ENCODE results near the gene EML6. TPM values are rescaled to one million over a fixed set of nuclear protein-coding genes. Genes with fewer than 3 reads are reported as not detected.

EML6 gene
- total and polyA plus RNA-seq, 3 donors from 2014 or later: 7.6 to 17.3 (median 12.1) TPM

DNA sequence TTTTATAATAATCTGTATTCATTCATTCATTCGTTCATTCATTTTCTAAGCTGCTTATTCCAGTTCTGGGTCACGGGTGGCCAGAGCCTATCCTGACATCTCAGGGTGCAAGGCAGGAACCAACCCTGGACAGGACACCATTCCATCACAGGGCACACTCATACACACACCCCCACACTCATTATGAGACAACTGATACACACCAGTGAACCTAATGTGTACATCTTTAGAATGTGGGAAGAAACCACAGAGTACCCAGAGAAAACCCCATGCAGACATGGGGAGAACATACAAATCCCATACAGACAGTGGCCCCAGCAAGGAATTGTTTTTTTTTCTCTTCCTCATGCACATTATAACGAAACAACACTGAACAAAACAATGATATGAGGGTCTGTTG is 272.1 kb downstream of the EML6 start:
- no peak for TF ChIP-seq POLR2A (IDR thresholded peaks at IDR 0.05)
- TF ChIP-seq CTCF (IDR thresholded peaks at IDR 0.05): no peak
- Histone ChIP-seq H3K9me3 (no peaks in the 10 kb centered on the region), H3K27ac (no peak overlapping the region), H3K36me3 (ENCODE audit: low read depth, missing control alignments) (no peaks in the 10 kb centered on the region), H3K4me3 (no peak overlapping the region), H3K27me3 (no peaks in the 10 kb centered on the region), H3K4me1 (no peaks in the 10 kb centered on the region)
- no peak for DNase-seq
- 90 to 93% methylated on average over 3 of the region's 3 CpGs for WGBS, 2 donors
- intact Hi-C loops (cut with DNase I; ENCODE audit: low total_unique reads): no loop called here

- Histone ChIP-seq H3K4me1 (no peaks in the 10 kb centered on the region), H3K27ac (no peak overlapping the region), H3K9me3 (no peaks in the 10 kb centered on the region), H3K36me3 (ENCODE audit: low read depth, missing control alignments) (no peaks in the 10 kb centered on the region), H3K27me3 (no peaks in the 10 kb centered on the region), H3K4me3 (no peak overlapping the region)
- intact Hi-C loops (cut with DNase I; ENCODE audit: low total_unique reads): no loop called here
- DNase-seq: no peak
- TF ChIP-seq CTCF (IDR thresholded peaks at IDR 0.05) (no peak), POLR2A (IDR thresholded peaks at IDR 0.05) (no peak)
- WGBS, 2 donors: 89 to 97% methylated on average over 1 of the region's 1 CpG
Measured at GRCh38 chr2:54997826-54998225, 274.4 kb downstream of the EML6 start.

- 22 to 29% methylated on average over 3 of the region's 3 CpGs for WGBS, 2 donors
Measured at GRCh38 chr2:54999182-54999581, 275.7 kb downstream of the EML6 start.

DNA sequence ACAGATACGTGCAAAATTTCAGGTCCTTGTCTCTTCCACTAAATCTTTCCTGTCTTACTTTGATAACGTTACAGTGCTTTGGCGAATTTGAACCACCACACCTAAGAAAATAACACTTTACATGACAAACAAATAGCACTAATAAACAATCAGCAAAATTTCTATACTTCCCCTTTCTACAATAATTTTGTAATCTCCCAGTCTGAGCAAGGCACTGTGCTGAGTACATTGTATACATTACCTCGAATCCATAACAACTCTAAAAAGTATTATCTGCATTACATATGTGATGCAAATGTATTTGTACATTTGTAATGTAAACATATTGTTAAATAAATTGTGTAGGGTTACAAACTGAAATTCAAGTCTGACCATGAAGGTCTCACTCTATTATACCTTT is 276.9 kb downstream of the EML6 start:
- no peak overlapping the region for H3K27ac ChIP-seq
- H3K36me3 ChIP-seq (ENCODE audit: low read depth, missing control alignments): no peaks in the 10 kb centered on the region
- no peak overlapping the region for H3K4me3 ChIP-seq
- TF ChIP-seq CTCF (IDR thresholded peaks at IDR 0.05): no peak
- no peak for TF ChIP-seq POLR2A (IDR thresholded peaks at IDR 0.05)
- no peaks in the 10 kb centered on the region for H3K27me3 ChIP-seq
- 66 to 74% methylated on average over 4 of the region's 4 CpGs for WGBS, 2 donors
- DNase-seq: no peak
- H3K4me1 ChIP-seq: no peaks in the 10 kb centered on the region
- intact Hi-C loops (cut with DNase I; ENCODE audit: low total_unique reads): no loop called here
- H3K9me3 ChIP-seq: no peaks in the 10 kb centered on the region

More at GRCh38 chr2:54999182-54999581, 275.7 kb downstream of the EML6 start:
- Histone ChIP-seq H3K4me3 (no peak overlapping the region), H3K27me3 (no peaks in the 10 kb centered on the region), H3K36me3 (ENCODE audit: low read depth, missing control alignments) (no peaks in the 10 kb centered on the region), H3K27ac (no peak overlapping the region), H3K4me1 (no peaks in the 10 kb centered on the region), H3K9me3 (no peaks in the 10 kb centered on the region)
- DNase-seq: peak; percentile 21
- no peak for TF ChIP-seq CTCF (IDR thresholded peaks at IDR 0.05)
- intact Hi-C loops (cut with DNase I; ENCODE audit: low total_unique reads): no loop called here

GRCh38 chr2:55001716-55002115 is 278.3 kb downstream of the EML6 start:
- DNase-seq: no peak
- WGBS, 2 donors: 49 to 73% methylated on average over 2 of the region's 2 CpGs
- Histone ChIP-seq H3K4me3 (no peak overlapping the region), H3K36me3 (ENCODE audit: low read depth, missing control alignments) (no peaks in the 10 kb centered on the region), H3K4me1 (no peaks in the 10 kb centered on the region), H3K27ac (no peak overlapping the region), H3K27me3 (no peaks in the 10 kb centered on the region), H3K9me3 (no peaks in the 10 kb centered on the region)
- intact Hi-C loops (cut with DNase I; ENCODE audit: low total_unique reads): no loop called here
- no peak for TF ChIP-seq POLR2A (IDR thresholded peaks at IDR 0.05)
- no peak for TF ChIP-seq CTCF (IDR thresholded peaks at IDR 0.05)
